ENCODE measurements around the gene ZSCAN18. TPM values are rescaled to one million over a fixed set of nuclear protein-coding genes. Genes with fewer than 3 reads are reported as not detected.

ZSCAN18 gene
- total RNA-seq, 1 experiment from 2014 or later: 0.12 TPM

DNA sequence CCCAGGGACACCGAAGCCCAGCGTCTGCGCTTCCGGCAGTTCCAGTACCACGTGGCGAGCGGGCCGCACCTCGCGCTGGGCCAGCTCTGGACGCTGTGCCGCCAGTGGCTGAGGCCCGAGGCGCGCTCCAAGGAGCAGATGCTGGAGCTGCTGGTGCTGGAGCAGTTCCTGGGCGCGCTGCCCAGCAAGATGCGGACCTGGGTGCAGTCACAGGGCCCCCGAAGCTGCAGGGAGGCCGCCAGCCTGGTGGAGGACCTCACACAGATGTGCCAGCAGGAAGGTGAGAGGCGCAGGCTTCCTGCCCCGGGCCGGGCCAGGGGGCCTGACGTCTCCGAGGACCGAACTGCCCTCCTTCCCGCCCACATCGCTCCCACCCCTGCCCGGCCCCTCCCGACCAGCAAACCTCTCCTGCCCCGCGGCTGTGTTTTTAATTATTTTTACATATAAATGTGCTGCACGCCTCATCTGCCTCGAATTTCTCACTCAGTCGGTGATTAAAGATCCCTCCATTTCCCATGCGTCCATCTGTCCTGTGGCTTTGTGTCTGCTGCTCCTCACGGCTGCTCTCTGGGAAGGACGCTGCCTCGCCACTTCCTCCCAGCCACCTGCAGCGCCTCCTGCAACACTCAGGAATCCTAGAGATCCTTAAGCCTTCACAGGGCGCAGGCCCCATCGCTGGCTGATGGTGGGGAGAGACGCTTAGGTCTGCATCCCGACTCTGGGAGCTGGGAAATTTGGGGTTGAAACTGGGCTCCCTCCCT, 59.9 kb downstream of the ZSCAN18 start:
- ChIA-PET RAD21 (ENCODE audit: low non-redundant PET in 1 of 2, low total read pairs in 2 of 2, uncharacterized antibody in 2 of 2, unreplicated experiment in 2 of 2) (no interaction called here), CTCF (no interaction called here), POLR2A (no interaction called here)
- Histone ChIP-seq H3K27ac (ENCODE audit: low read depth, low read length) (no peak overlapping the region), H3K27me3 (ENCODE audit: insufficient read depth, low read length) (no peaks in the 10 kb centered on the region), H3K4me2 (ENCODE audit: low read length) (no peak overlapping the region), H3K4me3 (replicated peaks in 1 of 2; ENCODE audit: low read depth in 1 of 2, low read length in 2 of 2) (no peak overlapping the region), H3K9me3 (ENCODE audit: control insufficient read depth in 1 of 2, insufficient read depth in 1 of 2, low read depth in 1 of 2, low read length in 2 of 2) (peaks cover 0 to 10% of the 10 kb centered on the region in 2 experiments; a peak in 2 of 4 replicates), H2AFZ (ENCODE audit: low read depth, low read length, poor library complexity, severe bottlenecking) (no peak overlapping the region), H4K20me1 (ENCODE audit: insufficient read depth) (no peaks in the 10 kb centered on the region), H3K4me1 (ENCODE audit: control insufficient read depth in 1 of 2, insufficient read depth in 2 of 2, low read length in 2 of 2) (no peaks in the 10 kb centered on the region), H3K36me3 (ENCODE audit: control insufficient read depth in 1 of 2, insufficient read depth in 2 of 2, low read length in 2 of 2) (no peaks in the 10 kb centered on the region), H3K9ac (ENCODE audit: low read length) (no peak overlapping the region), H3K9me2 (ENCODE audit: insufficient read depth) (no peaks in the 10 kb centered on the region), H3K79me2 (ENCODE audit: insufficient read depth, low read length) (no peaks in the 10 kb centered on the region)
- TF ChIP-seq EZH2phosphoT487 (IDR thresholded peaks at IDR 0.05; ENCODE audit: borderline replicate concordance) (no peak), EGR1 (IDR thresholded peaks at IDR 0.05; ENCODE audit: low read depth) (no peak), YY1 (IDR thresholded peaks at IDR 0.05; ENCODE audit: extremely low read depth, insufficient replicate concordance, low read depth, low read length) (no peak), POLR2A (IDR thresholded peaks at IDR 0.05; ENCODE audit: borderline replicate concordance, extremely low read depth, insufficient read depth, insufficient read length) (no peak), JUND (IDR thresholded peaks at IDR 0.05) (no peak), SRF (IDR thresholded peaks at IDR 0.05; ENCODE audit: low read depth) (no peak), POLR2AphosphoS5 (IDR thresholded peaks at IDR 0.05; ENCODE audit: low read depth, low read length) (no peak), CBX3 (IDR thresholded peaks at IDR 0.05; ENCODE audit: low read depth) (no peak), CEBPB (IDR thresholded peaks at IDR 0.05; ENCODE audit: low read depth) (no peak), RAD21 (IDR thresholded peaks at IDR 0.05; ENCODE audit: low read depth) (no peak), FOSL1 (IDR thresholded peaks at IDR 0.05; ENCODE audit: low read depth) (no peak)
- TF ChIP-seq, protein P1, sequence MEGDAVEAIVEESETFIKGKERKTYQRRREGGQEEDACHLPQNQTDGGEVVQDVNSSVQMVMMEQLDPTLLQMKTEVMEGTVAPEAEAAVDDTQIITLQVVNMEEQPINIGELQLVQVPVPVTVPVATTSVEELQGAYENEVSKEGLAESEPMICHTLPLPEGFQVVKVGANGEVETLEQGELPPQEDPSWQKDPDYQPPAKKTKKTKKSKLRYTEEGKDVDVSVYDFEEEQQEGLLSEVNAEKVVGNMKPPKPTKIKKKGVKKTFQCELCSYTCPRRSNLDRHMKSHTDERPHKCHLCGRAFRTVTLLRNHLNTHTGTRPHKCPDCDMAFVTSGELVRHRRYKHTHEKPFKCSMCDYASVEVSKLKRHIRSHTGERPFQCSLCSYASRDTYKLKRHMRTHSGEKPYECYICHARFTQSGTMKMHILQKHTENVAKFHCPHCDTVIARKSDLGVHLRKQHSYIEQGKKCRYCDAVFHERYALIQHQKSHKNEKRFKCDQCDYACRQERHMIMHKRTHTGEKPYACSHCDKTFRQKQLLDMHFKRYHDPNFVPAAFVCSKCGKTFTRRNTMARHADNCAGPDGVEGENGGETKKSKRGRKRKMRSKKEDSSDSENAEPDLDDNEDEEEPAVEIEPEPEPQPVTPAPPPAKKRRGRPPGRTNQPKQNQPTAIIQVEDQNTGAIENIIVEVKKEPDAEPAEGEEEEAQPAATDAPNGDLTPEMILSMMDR (IDR thresholded peaks at IDR 0.05 in 2 of 3, conservative IDR thresholded peaks at IDR 0.05 in 1 of 3; ENCODE audit: borderline replicate concordance in 1 of 3, insufficient read depth in 1 of 3, low read depth in 2 of 3, low read length in 2 of 3): no peak
- TF ChIP-seq, protein P2, sequence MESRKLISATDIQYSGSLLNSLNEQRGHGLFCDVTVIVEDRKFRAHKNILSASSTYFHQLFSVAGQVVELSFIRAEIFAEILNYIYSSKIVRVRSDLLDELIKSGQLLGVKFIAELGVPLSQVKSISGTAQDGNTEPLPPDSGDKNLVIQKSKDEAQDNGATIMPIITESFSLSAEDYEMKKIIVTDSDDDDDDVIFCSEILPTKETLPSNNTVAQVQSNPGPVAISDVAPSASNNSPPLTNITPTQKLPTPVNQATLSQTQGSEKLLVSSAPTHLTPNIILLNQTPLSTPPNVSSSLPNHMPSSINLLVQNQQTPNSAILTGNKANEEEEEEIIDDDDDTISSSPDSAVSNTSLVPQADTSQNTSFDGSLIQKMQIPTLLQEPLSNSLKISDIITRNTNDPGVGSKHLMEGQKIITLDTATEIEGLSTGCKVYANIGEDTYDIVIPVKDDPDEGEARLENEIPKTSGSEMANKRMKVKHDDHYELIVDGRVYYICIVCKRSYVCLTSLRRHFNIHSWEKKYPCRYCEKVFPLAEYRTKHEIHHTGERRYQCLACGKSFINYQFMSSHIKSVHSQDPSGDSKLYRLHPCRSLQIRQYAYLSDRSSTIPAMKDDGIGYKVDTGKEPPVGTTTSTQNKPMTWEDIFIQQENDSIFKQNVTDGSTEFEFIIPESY (IDR thresholded peaks at IDR 0.05; ENCODE audit: extremely low read depth, insufficient replicate concordance, low read length): no peak
- no peak for DNase-seq (ENCODE audit: low read depth, low spot score)
- intact Hi-C loops (cut with micrococcal nuclease): no loop called here
- no TSS peak for BruUV-seq (replicated peaks)
- no peak for ATAC-seq

All from HCT116 (cell line).